ENCODE measurements around the gene RPS18. TPM values are rescaled to one million over a fixed set of nuclear protein-coding genes. Genes with fewer than 3 reads are reported as not detected.
A peak's percentile ranks its signal among the peaks of the same experiment; 100 is the strongest.

Gene RPS18
- total RNA-seq, 1 donor from 2014 or later: 1,863 TPM

- TF ChIP-seq, protein P1, sequence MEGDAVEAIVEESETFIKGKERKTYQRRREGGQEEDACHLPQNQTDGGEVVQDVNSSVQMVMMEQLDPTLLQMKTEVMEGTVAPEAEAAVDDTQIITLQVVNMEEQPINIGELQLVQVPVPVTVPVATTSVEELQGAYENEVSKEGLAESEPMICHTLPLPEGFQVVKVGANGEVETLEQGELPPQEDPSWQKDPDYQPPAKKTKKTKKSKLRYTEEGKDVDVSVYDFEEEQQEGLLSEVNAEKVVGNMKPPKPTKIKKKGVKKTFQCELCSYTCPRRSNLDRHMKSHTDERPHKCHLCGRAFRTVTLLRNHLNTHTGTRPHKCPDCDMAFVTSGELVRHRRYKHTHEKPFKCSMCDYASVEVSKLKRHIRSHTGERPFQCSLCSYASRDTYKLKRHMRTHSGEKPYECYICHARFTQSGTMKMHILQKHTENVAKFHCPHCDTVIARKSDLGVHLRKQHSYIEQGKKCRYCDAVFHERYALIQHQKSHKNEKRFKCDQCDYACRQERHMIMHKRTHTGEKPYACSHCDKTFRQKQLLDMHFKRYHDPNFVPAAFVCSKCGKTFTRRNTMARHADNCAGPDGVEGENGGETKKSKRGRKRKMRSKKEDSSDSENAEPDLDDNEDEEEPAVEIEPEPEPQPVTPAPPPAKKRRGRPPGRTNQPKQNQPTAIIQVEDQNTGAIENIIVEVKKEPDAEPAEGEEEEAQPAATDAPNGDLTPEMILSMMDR (IDR thresholded peaks at IDR 0.05): no peak
- H3K9me3 ChIP-seq: no peaks in the 10 kb centered on the region
- H3K4me3 ChIP-seq: peak overlapping the region; percentile 69
- no peaks in the 10 kb centered on the region for H3K27me3 ChIP-seq
- H3K4me1 ChIP-seq: peaks cover 4 to 23% of the 10 kb centered on the region in 2 donors
- intact Hi-C loops (cut with DNase I): loop anchor here (1.0 to 5.0 kb wide), 7 partner anchors 21 to 408 kb away; partner anchors contain the start of genes PSMB8, RING1, RXRB and SLC39A7
- peaks cover 0 to 7% of the 10 kb centered on the region in 2 donors for H3K36me3 ChIP-seq
- DNase-seq (ENCODE audit: low spot score in 2 of 2): peak in 1 of 2 donors; percentile 62
- peak overlapping the region; percentile 93 to 94 for H3K27ac ChIP-seq
These were observed 21.9 kb upstream of the RPS18 start for GRCh38 chr6:33249732-33250630.

DNA sequence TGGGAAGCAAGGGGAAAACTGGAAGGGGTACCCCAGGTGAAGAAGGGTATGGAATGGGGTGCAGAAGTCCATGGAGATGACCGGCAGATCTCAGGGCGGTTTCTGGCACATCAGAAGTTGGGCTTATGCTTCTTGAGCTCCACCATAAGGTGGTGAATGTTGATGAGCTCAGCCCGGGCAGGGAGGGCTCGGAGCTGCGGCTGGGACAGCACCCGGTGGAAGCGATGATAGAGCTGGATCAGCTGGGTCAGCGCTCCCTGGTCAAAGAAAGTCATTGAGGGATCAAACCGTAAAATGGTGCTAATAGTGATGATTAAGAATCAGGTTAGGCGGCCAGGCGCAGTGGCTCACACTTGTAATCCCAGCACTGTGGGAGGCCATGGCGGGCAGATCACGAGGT lies 21.1 kb upstream of the RPS18 start:
- Histone ChIP-seq H3K4me3 (peak overlapping the region; percentile 69), H3K27ac (peak overlapping the region; percentile 93 to 94), H3K4me1 (peaks cover 4 to 23% of the 10 kb centered on the region in 2 donors), H3K27me3 (no peaks in the 10 kb centered on the region), H3K9me3 (no peaks in the 10 kb centered on the region), H3K36me3 (peaks cover 0 to 7% of the 10 kb centered on the region in 2 donors)
- DNase-seq (ENCODE audit: low spot score in 2 of 2): peak in 1 of 2 donors; percentile 58
- intact Hi-C loops (cut with DNase I): no loop called here
- TF ChIP-seq, protein P1 (IDR thresholded peaks at IDR 0.05): no peak

- Histone ChIP-seq H3K9me3 (no peaks in the 10 kb centered on the region), H3K27me3 (no peaks in the 10 kb centered on the region), H3K4me1 (peaks cover 4 to 23% of the 10 kb centered on the region in 2 donors), H3K27ac (no peak overlapping the region), H3K36me3 (peaks cover 0 to 7% of the 10 kb centered on the region in 2 donors), H3K4me3 (no peak overlapping the region)
- intact Hi-C loops (cut with DNase I): no loop called here
- DNase-seq (ENCODE audit: low spot score in 2 of 2): peak in 1 of 2 donors; percentile 4
- TF ChIP-seq, protein P1 (IDR thresholded peaks at IDR 0.05): no peak
These were observed 20.4 kb upstream of the RPS18 start for GRCh38 chr6:33251395-33252012.

GRCh38 chr6:33252759-33253158 lies 19.1 kb upstream of the RPS18 start:
- no peak for DNase-seq (ENCODE audit: low spot score in 2 of 2)
- H3K9me3 ChIP-seq: no peaks in the 10 kb centered on the region
- peaks cover 4 to 17% of the 10 kb centered on the region in 2 donors for H3K36me3 ChIP-seq
- TF ChIP-seq, protein P1 (IDR thresholded peaks at IDR 0.05): no peak
- H3K27ac ChIP-seq: no peak overlapping the region
- H3K4me3 ChIP-seq: no peak overlapping the region
- peaks cover 4 to 23% of the 10 kb centered on the region in 2 donors for H3K4me1 ChIP-seq
- H3K27me3 ChIP-seq: no peaks in the 10 kb centered on the region
- intact Hi-C loops (cut with DNase I): no loop called here

GRCh38 chr6:33254591-33254990 lies 17.3 kb upstream of the RPS18 start:
- TF ChIP-seq, protein P1 (IDR thresholded peaks at IDR 0.05): no peak
- no peaks in the 10 kb centered on the region for H3K27me3 ChIP-seq
- H3K27ac ChIP-seq: no peak overlapping the region
- H3K36me3 ChIP-seq: peaks cover 6 to 23% of the 10 kb centered on the region in 2 donors
- H3K4me1 ChIP-seq: peaks cover 4 to 12% of the 10 kb centered on the region in 2 donors
- no peak overlapping the region for H3K4me3 ChIP-seq
- intact Hi-C loops (cut with DNase I): no loop called here
- H3K9me3 ChIP-seq: no peaks in the 10 kb centered on the region
- DNase-seq (ENCODE audit: low spot score in 2 of 2): no peak
